ENCODE data around the gene ALPP. TPM values are rescaled to one million over a fixed set of nuclear protein-coding genes. Genes with fewer than 3 reads are reported as not detected.

The ALPP gene
- total and polyA plus RNA-seq, 3 experiments from 2014 or later = not detected

DNA sequence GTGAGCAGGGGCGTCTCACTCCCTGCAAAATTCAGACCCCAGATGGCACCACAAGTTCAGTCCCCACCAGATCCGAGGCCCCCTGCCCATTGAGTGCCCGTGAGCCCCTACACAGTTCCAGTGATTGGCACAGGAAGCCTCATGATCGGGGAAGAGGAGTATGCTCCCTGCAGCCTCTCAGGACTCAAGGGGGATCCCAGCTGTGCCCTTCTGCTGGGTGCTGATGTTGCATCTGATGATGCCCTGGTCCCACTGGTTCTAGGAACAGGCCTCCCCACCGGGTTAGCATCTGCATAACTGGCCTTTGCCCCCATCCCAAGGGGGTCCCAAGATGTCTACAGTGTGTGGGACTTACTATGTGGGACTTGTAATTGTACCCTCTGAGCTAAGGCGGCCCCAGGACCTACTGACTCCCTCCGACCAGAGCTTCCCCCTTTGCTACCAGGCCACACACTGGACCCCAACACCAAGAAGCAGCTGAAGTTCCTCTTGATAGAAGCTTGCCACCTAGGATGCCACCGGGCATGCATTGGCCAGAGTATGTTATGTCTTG, 36.7 kb downstream of the ALPP start:
- no peak overlapping the region for H3K27ac ChIP-seq (ENCODE audit: low read depth, low read length)
- H3K9me3 Mint-ChIP-seq = no peaks in the 10 kb centered on the region

DNA sequence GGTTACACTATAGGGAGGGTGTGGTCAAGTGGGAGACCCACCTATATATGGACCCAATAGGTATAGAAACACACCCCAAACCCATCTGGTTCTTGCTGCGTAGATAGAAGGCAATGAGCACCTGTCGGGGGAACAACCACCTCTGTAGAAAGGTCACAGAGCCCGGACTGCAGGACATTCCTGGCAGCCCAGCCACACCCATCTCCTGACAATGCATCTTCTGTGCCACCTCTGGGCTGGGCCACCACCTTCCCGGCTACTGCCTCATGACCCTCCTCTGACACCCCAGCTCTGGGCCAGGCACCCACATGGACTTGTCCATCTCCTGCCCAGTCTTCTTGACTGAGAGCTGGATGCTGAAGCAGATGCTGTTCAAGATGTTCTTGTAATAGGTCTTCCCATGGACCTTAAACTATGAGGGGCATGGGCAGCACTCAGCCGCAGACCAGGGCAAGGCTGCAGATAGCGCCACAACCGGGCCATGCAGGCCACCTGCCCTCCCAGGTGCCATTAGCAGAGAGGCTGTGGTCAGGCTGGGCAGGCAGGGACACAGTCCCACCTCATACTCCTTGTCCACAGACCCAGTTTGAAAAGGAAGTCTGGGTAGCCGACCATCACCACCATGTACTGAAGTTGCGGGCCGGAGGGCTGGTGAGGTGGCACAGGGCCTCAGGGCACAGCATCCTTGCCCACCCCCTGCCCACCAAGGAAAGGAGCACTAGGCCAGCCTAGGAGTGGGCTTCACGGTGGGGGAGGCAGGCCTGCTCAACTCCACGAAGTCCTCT, 37.4 kb downstream of the ALPP start:
- peaks cover 7 to 31% (median 11%) of the 10 kb centered on the region in 3 donors for H3K4me1 Mint-ChIP-seq
- DNase-seq = no peak
- H3K4me1 ChIP-seq (ENCODE audit: insufficient read depth, low read length) = no peaks in the 10 kb centered on the region
- H3K9me3 ChIP-seq (ENCODE audit: low read length) = no peaks in the 10 kb centered on the region
- H3K36me3 Mint-ChIP-seq = no peaks in the 10 kb centered on the region
- ChIA-PET CTCF (no interaction called here), POLR2A (no interaction called here)
- H3K27ac ChIP-seq (ENCODE audit: low read depth, low read length) = no peak overlapping the region
- no peak overlapping the region for H3K4me3 Mint-ChIP-seq
- peaks cover 16 to 35% of the 10 kb centered on the region in 2 donors for H3K27me3 Mint-ChIP-seq
- H3K27me3 ChIP-seq (ENCODE audit: insufficient read depth, low read length, poor library complexity, severe bottlenecking) = no peaks in the 10 kb centered on the region
- H3K36me3 ChIP-seq (ENCODE audit: insufficient read depth, low read length) = no peaks in the 10 kb centered on the region
- no peak overlapping the region for H3K27ac Mint-ChIP-seq
- H3K4me3 ChIP-seq (ENCODE audit: low read length) = no peak overlapping the region
- H3K9me3 Mint-ChIP-seq = no peaks in the 10 kb centered on the region

More for the DNA sequence above, 36.7 kb downstream of the ALPP start:
- ChIA-PET CTCF (interaction anchor here (0.7 kb wide), 1 partner anchor 11 kb away, joined by 4 read pairs; no protein-coding TSS in a partner anchor), POLR2A (no interaction called here)
- Histone ChIP-seq H3K4me3 (ENCODE audit: low read length) (no peak overlapping the region), H3K36me3 (ENCODE audit: insufficient read depth, low read length) (no peaks in the 10 kb centered on the region), H3K4me1 (ENCODE audit: insufficient read depth, low read length) (no peaks in the 10 kb centered on the region), H3K27me3 (ENCODE audit: insufficient read depth, low read length, poor library complexity, severe bottlenecking) (no peaks in the 10 kb centered on the region), H3K9me3 (ENCODE audit: low read length) (no peaks in the 10 kb centered on the region)
- Mint-ChIP-seq H3K27me3 (peaks cover 16 to 39% of the 10 kb centered on the region in 2 donors), H3K36me3 (no peaks in the 10 kb centered on the region), H3K4me1 (peaks cover 7 to 27% (median 11%) of the 10 kb centered on the region in 3 donors), H3K27ac (no peak overlapping the region), H3K4me3 (no peak overlapping the region)
- DNase-seq = no peak

DNA sequence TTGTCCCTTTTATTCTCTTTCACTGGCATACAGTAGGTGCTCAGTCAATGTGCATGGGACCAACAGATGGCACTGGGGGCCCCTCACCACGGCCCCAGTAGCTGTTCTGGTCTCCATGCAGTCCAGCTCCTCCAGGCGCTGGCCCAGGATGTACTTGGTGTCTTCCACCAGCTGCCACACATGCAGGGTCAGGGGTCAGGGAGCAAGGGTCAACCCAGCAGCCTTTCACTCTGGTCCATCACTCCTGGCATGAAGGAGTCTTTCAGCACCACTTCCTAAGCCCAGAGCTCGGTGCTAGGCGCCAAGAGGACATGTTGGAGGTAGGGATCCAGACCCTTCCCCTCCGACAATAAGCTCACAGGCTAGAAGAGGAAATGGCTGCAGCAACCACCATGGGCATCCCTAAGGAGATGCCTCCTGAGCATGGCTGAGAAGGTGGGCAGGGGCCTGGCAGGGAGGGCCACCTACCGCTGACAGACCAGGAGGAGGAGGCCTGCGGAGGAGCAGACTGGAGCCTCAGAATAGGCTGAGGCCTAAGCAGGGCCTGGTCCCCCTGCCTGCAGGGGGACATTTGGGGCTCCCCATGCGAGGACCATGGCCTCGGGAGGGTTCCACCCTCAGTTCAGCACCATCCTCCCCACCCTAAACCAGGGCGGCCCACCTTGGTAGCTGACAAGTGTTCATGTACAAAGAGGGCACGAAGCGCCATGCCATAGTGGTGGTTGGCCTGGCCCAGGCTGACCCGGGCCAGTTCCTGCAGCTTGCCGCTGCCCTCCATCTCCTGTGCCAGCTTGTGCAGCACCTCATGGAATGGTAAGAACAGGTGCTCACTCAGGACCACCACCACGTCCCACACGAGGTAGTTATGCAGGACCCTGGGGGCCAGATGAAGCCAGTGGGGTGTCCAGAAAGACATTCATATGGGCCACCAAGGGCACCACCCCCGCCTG, 38.2 kb downstream of the ALPP start:
- ChIA-PET POLR2A (no interaction called here), CTCF (no interaction called here)
- Mint-ChIP-seq H3K27me3 (peaks cover 19 to 41% of the 10 kb centered on the region in 2 donors), H3K4me1 (peaks cover 8 to 36% (median 11%) of the 10 kb centered on the region in 3 donors), H3K36me3 (no peaks in the 10 kb centered on the region), H3K27ac (no peak overlapping the region), H3K4me3 (peak overlapping the region in 1 of 7 donors; percentile 72), H3K9me3 (no peaks in the 10 kb centered on the region)
- no peaks in the 10 kb centered on the region for H3K4me1 ChIP-seq (ENCODE audit: insufficient read depth, low read length)
- no peak for DNase-seq
- no peaks in the 10 kb centered on the region for H3K9me3 ChIP-seq (ENCODE audit: low read length)
- H3K27ac ChIP-seq (ENCODE audit: low read depth, low read length) = no peak overlapping the region
- H3K4me3 ChIP-seq (ENCODE audit: low read length) = no peak overlapping the region
- no peaks in the 10 kb centered on the region for H3K36me3 ChIP-seq (ENCODE audit: insufficient read depth, low read length)
- no peaks in the 10 kb centered on the region for H3K27me3 ChIP-seq (ENCODE audit: insufficient read depth, low read length, poor library complexity, severe bottlenecking)

DNA sequence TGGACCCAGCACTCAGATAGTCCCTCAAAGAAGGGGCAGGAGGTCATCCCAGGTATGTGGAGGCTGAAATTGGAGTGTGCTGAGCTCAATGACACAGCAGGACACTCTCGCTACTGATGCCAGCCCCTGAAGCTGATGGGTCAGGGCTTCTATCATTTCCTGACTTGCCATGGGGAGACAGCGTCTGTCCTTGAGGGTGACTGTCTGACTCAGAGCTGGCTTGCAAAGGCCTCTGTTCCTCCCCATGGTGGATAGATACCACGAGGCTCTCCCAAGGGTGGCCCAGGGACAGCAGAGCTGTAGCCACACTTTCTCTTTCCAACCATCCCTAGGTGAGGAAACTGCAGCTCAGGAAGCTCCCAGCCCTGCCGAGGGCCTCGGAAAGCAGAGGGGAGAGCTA, 38.9 kb downstream of the ALPP start:
- Histone ChIP-seq H3K27me3 (ENCODE audit: insufficient read depth, low read length, poor library complexity, severe bottlenecking) (no peaks in the 10 kb centered on the region), H3K9me3 (ENCODE audit: low read length) (no peaks in the 10 kb centered on the region), H3K4me1 (ENCODE audit: insufficient read depth, low read length) (no peaks in the 10 kb centered on the region), H3K27ac (ENCODE audit: low read depth, low read length) (no peak overlapping the region), H3K4me3 (ENCODE audit: low read length) (no peak overlapping the region), H3K36me3 (ENCODE audit: insufficient read depth, low read length) (no peaks in the 10 kb centered on the region)
- Mint-ChIP-seq H3K9me3 (no peaks in the 10 kb centered on the region), H3K4me1 (peaks cover 9 to 37% (median 11%) of the 10 kb centered on the region in 3 donors), H3K36me3 (no peaks in the 10 kb centered on the region), H3K27me3 (peaks cover 23 to 47% of the 10 kb centered on the region in 2 donors), H3K27ac (no peak overlapping the region), H3K4me3 (no peak overlapping the region)
- ChIA-PET CTCF (no interaction called here), POLR2A (no interaction called here)
- DNase-seq = no peak

DNA sequence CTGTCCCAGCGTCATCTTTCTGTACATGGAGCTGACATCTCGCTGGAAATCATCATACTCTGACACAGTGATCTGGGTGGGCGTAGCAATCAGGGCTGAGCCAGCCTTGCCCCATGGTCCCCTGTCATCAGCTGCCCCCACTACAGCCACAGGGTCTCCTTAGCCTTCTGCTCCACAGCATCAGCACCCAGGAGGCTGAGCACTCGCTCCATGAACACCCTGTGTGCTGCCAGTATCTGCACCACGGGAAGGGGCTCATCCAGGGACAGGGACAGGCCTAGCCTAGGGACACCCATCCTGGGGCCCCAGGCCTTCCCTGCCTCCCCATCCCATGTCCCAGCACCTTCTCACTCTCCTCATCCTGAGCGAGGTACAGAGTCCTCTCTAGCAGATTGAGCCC, 39.5 kb downstream of the ALPP start:
- no peaks in the 10 kb centered on the region for H3K27me3 ChIP-seq (ENCODE audit: insufficient read depth, low read length, poor library complexity, severe bottlenecking)
- Mint-ChIP-seq H3K4me1 (peaks cover 10 to 32% (median 12%) of the 10 kb centered on the region in 3 donors), H3K27me3 (peaks cover 25 to 52% of the 10 kb centered on the region in 2 donors), H3K4me3 (peak overlapping the region in 4 of 7 donors; percentile 47 to 78 (median 48)), H3K27ac (no peak overlapping the region), H3K9me3 (no peaks in the 10 kb centered on the region), H3K36me3 (no peaks in the 10 kb centered on the region)
- H3K4me1 ChIP-seq (ENCODE audit: insufficient read depth, low read length) = no peaks in the 10 kb centered on the region
- no peaks in the 10 kb centered on the region for H3K36me3 ChIP-seq (ENCODE audit: insufficient read depth, low read length)
- H3K4me3 ChIP-seq (ENCODE audit: low read length) = no peak overlapping the region
- no peak overlapping the region for H3K27ac ChIP-seq (ENCODE audit: low read depth, low read length)
- POLR2A ChIA-PET = no interaction called here
- no peaks in the 10 kb centered on the region for H3K9me3 ChIP-seq (ENCODE audit: low read length)
- CTCF ChIA-PET = no interaction called here
- no peak for DNase-seq

DNA sequence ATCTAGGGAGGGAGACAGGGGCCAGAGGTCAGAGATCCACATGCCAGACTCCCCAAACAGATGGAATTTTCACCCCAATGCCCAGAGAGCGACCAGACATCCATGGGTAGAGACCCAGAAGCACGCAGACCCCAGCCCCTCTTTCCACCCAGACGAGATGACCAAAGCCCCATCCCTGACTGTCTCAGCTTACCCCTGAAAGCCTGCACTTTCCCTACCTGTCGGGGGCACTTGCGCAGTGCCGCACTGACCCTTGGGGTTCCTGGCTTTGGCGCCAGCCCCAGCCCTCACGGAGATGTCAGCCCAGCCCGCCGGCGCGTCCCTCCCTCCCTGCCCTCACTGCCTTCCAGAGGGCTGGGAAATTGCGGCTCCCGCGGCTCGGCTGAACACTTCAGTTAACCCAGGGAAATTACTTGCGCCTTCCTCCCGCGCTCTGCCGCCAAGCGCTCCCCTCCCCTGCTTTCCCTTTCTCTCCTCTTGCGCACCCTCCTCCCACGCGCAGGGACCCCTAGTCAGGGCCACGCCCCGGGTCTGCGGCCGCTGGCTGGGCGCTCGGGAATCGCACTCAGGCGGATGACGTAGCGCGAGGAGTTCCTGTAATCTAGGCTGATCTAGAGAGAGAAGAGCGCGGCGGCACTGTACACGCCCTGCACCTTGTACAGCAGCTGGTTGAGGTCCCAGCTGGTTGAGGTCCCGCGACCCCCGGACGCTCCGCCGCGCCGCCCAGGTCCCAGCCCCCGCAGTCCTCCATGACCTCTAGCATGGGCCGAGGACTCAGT, 40.1 kb downstream of the ALPP start:
- Mint-ChIP-seq H3K9me3 (no peaks in the 10 kb centered on the region), H3K27ac (no peak overlapping the region), H3K27me3 (peaks cover 28 to 52% of the 10 kb centered on the region in 2 donors), H3K4me3 (peak overlapping the region in 5 of 7 donors; percentile 41 to 78 (median 49)), H3K4me1 (peaks cover 4 to 26% (median 8%) of the 10 kb centered on the region in 3 donors), H3K36me3 (no peaks in the 10 kb centered on the region)
- Histone ChIP-seq H3K9me3 (ENCODE audit: low read length) (no peaks in the 10 kb centered on the region), H3K27ac (ENCODE audit: low read depth, low read length) (no peak overlapping the region), H3K27me3 (ENCODE audit: insufficient read depth, low read length, poor library complexity, severe bottlenecking) (no peaks in the 10 kb centered on the region), H3K4me1 (ENCODE audit: insufficient read depth, low read length) (no peaks in the 10 kb centered on the region), H3K36me3 (ENCODE audit: insufficient read depth, low read length) (no peaks in the 10 kb centered on the region), H3K4me3 (ENCODE audit: low read length) (no peak overlapping the region)
- ChIA-PET CTCF (interaction anchor here (0.7 kb wide), 1 partner anchor 11 kb away, joined by 4 read pairs; no protein-coding TSS in a partner anchor), POLR2A (no interaction called here)
- no peak for DNase-seq

DNA sequence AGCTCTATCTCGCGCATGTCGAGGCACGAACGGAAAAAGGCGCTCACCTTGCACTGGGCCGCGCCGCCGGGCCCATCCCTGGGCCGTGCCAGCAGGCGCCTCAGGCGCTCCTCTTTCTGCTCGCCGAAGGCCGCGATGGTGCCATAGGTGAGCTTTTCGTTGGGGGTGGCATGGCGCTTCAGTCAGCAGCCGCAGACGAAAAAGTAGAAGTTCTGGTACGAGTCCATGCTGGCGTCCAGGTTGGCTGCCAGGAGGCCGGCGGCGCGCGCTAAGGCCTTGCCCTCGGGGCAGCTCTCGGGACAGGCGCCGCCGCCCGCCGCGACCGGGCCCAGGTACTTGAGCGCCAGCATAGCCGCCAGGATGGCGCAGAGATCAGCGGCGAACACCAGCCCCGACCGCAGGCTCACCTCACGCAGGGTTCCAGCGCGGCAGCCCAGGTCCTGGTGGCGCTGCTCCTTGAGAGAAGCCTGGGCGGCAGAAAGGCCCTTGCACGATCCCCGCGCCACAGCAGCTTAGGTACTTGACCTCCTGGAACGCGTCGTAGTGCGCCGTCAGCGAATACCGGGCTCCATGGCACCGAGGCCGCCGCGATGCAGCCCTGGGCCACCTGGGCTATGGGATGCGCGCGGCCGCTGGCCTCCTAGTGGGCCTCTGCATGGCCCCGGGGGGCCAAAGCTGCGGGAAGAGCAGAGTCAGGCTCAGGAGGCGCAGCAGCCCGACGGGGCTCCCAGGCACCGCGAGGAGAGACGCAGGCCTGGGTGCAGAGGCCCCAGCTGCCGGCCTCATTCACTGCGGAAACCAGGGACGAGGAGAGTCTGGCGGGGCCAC, 40.9 kb downstream of the ALPP start:
- no peak for DNase-seq
- peak overlapping the region in 3 of 7 donors; percentile 27 to 57 (median 41) for H3K4me3 Mint-ChIP-seq
- peaks cover 33 to 51% of the 10 kb centered on the region in 2 donors for H3K27me3 Mint-ChIP-seq
- no peak overlapping the region for H3K27ac Mint-ChIP-seq
- Histone ChIP-seq H3K4me1 (ENCODE audit: insufficient read depth, low read length) (no peaks in the 10 kb centered on the region), H3K36me3 (ENCODE audit: insufficient read depth, low read length) (no peaks in the 10 kb centered on the region), H3K27ac (ENCODE audit: low read depth, low read length) (no peak overlapping the region), H3K4me3 (ENCODE audit: low read length) (no peak overlapping the region), H3K27me3 (ENCODE audit: insufficient read depth, low read length, poor library complexity, severe bottlenecking) (no peaks in the 10 kb centered on the region), H3K9me3 (ENCODE audit: low read length) (no peaks in the 10 kb centered on the region)
- H3K9me3 Mint-ChIP-seq = no peaks in the 10 kb centered on the region
- no peaks in the 10 kb centered on the region for H3K36me3 Mint-ChIP-seq
- H3K4me1 Mint-ChIP-seq = peaks cover 4 to 25% (median 8%) of the 10 kb centered on the region in 3 donors
- ChIA-PET CTCF (interaction anchor here (0.7 kb wide), 1 partner anchor 11 kb away, joined by 4 read pairs; no protein-coding TSS in a partner anchor), POLR2A (no interaction called here)
